Stimulated activated CD8-positive, alpha-beta memory T cell treated with anti-CD3 and anti-CD28 coated beads, Interleukin-12 subunit alpha, Interleukin-12 subunit beta, amount 100 ng/mL, for 24 hours (primary cell): Measurements from ENCODE around the gene NEK10.

ENCODE experiments used
- DNase-seq: peaks from one replicate; pipeline ENCODE4 v3.0.0-alpha.2; 2020; ENCODE audit errors: extremely low read depth

Gene NEK10

DNA sequence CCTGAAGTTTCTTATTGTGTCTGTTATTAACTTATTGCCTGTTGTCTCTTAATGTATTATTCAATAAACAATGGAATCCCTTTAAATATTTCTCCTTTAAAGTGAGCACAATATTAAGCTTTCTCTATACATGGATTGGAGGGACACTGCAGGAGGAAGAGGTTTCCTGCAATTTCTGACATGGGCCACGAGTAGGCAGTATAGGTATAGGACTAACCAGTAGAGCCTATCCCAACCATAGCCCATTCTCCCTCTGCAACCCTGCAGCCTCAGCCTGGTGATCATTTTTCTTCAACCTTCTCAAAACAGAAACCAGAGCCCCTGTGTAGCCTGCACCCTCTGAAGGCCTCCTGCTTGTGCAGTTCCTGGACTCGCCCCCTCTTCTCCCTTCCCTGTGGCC lies 124.8 kb downstream of the NEK10 start:
- no peak for DNase-seq

GRCh38 chr3:27239951-27240350 lies 129.2 kb downstream of the NEK10 start:
- no peak for DNase-seq

GRCh38 chr3:27228805-27229204 lies 140.4 kb downstream of the NEK10 start:
- DNase-seq, result no peak

DNA sequence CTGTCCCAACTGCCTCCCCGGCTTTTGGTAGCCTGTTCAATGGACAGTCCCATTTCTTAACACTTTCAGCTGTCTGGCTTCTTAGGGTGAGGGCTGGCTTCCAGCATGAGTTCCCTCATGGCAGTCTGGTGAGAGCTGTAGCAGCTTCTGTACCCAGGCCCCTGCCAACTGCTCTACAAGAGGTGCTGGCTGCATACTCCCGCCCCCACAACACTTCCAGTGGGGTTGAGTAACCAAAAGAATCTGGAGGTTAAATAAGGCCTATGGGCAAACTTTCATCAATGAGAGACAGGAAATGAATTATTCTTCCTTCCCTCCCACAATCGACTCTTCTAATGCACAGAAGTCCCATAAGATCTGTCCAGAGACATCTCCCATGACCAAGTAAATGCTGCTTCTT lies 145.0 kb downstream of the NEK10 start:
- no peak for DNase-seq

DNA sequence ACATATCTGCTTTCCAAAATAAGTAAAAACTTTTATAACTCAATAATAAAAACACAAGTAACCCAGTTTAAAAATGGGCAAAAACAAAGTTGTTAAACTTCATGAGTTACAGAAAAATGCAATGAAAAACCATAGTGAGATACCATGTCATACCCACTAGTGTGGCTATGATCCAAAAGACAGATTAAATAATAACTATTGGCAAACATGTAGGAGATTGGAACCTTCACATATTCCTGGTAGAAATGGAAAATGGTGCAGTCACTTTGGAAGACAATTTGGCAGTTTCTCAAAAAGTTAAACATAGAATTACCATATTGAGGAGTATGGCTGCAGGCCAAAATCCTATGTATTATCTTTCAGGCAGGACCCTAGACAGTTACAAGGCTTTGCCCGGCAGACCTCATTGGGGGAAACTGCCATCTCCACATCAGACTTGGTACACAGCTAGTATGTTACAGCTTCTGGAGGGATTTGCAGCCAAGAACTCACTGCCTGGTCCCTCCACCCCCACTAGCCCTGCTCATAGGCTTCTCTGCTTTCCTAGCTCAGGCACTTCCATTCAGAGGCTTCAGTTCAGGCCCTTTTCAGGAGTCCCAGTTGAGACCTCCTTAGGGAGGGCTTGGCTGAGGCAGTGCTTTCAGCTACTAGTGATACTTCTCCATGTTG lies 147.8 kb downstream of the NEK10 start:
- DNase-seq, result no peak

- no peak for DNase-seq
These were observed 149.0 kb downstream of the NEK10 start for GRCh38 chr3:27220166-27220565.

- no peak for DNase-seq
These were observed 149.9 kb downstream of the NEK10 start for GRCh38 chr3:27219127-27219845.

DNA sequence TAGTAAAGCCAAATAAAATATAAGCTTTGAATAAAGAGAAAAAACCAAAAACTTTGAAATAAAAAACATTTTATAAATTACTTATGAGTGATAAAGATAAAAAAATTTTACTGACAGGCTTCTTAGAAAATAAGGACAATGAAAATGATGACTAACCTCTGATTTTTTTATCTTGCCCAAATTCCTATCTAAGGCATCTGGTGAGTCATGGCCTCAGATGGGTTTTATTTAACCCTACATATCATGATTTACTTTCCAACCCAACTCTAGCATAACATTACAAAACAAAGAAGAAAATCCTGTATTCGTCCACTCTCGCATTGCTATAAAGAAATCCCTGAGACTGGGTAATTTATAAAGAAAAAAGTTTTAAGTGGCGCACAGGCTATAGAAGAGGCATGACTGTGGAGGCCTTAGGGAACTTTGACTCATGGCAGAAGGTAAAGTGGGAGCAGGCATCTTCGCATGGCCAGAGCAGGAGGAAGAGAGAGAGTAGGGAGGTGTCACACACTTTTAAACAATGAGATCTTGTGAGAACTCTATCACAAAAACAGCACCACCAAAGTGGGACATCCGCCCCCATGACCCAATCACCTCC lies 152.1 kb downstream of the NEK10 start:
- no peak for DNase-seq

DNA sequence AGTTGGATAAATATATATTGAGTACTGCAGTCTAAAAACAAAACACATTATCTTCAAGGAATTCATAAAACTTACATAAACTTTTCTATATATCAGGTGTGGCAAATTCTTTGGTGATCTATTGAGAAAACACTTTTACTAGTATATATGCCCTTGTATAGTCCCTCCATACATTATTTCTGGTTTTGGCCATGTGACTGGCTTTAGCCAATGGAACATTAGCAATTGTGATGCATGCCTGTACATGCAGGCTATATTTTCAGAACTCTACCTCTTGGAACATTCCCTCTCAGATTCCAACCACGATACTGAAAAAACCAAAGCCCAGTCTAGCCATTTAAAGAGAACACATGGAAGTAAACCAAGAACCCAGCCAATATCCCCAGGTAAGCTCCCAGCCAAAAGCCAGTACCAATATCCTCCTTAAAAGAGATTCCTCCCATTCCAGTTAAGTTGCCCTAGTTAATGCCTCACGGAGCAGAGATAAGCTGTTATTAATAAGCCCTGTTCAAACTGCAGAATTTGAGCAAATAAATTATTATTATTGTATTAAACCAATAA lies 152.8 kb downstream of the NEK10 start:
- no peak for DNase-seq

GRCh38 chr3:27213450-27213849 lies 155.7 kb downstream of the NEK10 start:
- no peak for DNase-seq

- no peak for DNase-seq
These were observed 159.4 kb downstream of the NEK10 start for GRCh38 chr3:27209617-27210264.

GRCh38 chr3:27208961-27209616 lies 160.1 kb downstream of the NEK10 start:
- DNase-seq, result no peak

DNA sequence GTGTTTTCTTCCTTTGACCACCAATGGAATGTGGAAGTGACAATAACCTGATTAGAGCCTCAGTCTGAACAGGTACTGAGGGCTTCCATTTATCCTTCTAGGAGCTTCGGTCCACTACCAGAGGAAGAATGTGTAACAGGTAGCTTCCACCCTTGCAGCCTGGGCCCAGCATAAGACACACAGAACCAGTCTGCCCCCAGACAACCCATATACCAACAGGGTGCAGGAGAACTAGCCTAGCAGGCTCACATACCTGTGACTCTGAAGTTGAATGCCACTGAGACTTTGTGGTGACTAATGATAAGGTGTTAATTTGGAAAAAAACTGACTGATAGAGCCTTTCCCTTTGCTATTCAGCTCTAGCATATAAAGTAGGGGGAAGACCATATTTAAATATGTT lies 166.2 kb downstream of the NEK10 start:
- no peak for DNase-seq

GRCh38 chr3:27201492-27201891 lies 167.7 kb downstream of the NEK10 start:
- DNase-seq, result no peak

GRCh38 chr3:27200721-27201489 lies 168.3 kb downstream of the NEK10 start:
- no peak for DNase-seq

- DNase-seq, result no peak
These were observed 174.2 kb downstream of the NEK10 start for GRCh38 chr3:27194861-27195483.

DNA sequence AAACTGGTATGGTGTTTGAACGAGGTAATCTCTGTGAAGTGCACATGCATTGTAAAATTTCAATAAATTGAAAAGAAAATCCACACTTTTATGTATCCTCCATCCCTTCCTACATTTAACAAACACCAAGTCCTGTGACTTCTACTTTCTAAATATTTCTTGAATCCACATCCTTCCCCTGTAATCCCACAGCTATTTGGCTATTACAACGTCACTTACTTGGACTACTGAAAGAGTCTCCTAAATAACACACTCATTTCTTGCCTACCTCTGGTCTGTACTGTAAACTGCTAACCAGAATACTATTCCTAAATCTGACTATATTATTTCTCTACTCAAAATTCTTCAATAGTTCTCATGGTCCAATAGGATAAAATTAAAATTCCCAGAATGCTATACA lies 176.1 kb downstream of the NEK10 start:
- no peak for DNase-seq

DNA sequence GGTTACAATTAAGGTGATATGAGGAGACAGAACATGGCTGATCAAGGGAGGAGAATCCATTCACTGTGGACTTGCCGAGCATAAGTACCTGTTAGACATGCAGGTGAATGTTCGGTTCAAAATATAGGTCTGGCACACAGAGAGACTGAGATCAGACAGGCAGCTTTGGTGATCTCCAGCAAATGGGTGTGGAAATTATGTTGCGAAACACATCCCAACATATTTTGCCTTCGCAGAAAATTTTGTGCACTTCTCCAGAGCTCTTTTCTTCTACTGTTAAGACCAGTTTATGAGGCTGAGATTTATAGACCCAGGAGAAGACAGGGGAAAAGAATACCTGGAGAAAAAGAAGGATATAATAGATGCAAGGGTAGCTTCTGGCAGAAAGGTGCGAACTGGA lies 183.2 kb downstream of the NEK10 start:
- DNase-seq, result no peak

DNA sequence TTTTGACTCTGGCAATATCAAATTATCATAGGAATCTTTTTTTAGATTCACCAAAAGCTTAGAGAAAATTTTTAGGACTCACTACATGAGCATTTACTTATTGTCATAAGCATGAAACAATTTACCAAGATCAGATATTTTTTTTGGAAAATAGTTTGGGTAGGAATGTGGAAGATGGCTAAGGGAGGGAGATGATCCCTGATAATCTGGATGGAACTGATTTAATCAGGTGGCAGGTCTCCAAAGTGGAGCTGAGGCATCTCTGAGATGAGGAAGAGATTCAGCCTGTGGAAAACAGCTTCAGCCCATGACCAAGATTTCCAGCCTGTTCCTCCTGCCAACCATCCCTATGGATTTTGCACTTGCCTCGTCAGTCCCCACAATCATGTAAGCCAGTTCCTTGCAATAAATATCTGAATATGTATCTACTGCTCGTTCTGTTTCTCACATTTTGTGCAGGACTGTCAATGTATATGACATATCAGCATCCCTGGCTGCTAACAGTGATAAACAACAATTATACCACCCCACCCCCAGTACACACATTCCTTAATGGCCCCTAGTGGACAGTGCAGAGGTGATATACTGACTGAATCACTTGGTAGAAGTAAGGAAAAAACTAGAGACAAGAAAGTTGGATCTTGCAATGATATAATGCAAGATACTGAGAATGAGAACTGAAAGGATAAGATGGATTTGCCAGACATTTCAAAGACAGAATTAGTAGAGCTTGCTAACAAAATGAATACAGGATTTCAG lies 183.8 kb downstream of the NEK10 start:
- no peak for DNase-seq

DNA sequence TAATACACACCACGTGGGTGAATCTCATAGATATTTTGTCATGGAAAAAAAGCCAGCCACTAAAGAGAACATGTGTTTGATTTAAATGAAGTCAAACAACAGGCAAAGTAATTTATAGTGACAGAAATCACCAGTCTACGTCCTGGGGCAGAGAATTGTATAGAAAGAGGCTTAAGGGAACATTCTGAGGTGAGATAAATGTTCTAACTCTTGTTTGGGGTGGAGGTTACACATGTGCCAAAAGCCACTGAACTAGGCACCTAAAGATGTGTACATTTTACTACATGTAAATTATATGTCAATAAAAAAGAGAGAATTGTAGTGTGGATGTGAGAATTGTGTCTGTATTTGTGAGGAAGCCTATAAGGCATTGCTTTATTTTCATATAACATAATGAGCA lies 184.9 kb downstream of the NEK10 start:
- no peak for DNase-seq
